ENCODE data around the gene NUDT16. TPM values are rescaled to one million over a fixed set of nuclear protein-coding genes. Genes with fewer than 3 reads are reported as not detected.

Gene NUDT16
- total RNA-seq, 1 donor from 2014 or later: 16.4 TPM

GRCh38 chr3:131353986-131354385 lies 27.6 kb upstream of the NUDT16 start:
- Histone ChIP-seq H3K79me2 (ENCODE audit: insufficient read depth, low read length) (no peaks in the 10 kb centered on the region), H3K36me3 (ENCODE audit: insufficient read depth, low read length) (no peaks in the 10 kb centered on the region), H3K9me3 (ENCODE audit: insufficient read depth, low read depth, low read length) (no peaks in the 10 kb centered on the region), H3K4me1 (ENCODE audit: insufficient read depth, low read length) (peaks cover 12% of the 10 kb centered on the region), H3K27ac (ENCODE audit: low read depth, low read length) (no peak overlapping the region), H3K4me2 (ENCODE audit: low read length) (no peak overlapping the region), H3K9ac (ENCODE audit: low read length) (no peak overlapping the region), H3K27me3 (ENCODE audit: insufficient read depth, low read length) (no peaks in the 10 kb centered on the region), H2AFZ (ENCODE audit: low read depth, low read length) (no peak overlapping the region), H4K20me1 (ENCODE audit: insufficient read depth, low read length) (no peaks in the 10 kb centered on the region), H3K4me3 (ENCODE audit: insufficient read depth, low read depth, low read length) (no peak overlapping the region)
- Mint-ChIP-seq H3K27me3 (ENCODE audit: low read depth, unreplicated experiment) (no peaks in the 10 kb centered on the region), H3K36me3 (ENCODE audit: low read depth, unreplicated experiment) (no peaks in the 10 kb centered on the region), H3K4me3 (ENCODE audit: unreplicated experiment) (no peak overlapping the region), H3K27ac (ENCODE audit: unreplicated experiment) (no peak overlapping the region), H3K9me3 (ENCODE audit: unreplicated experiment) (no peaks in the 10 kb centered on the region), H3K4me1 (ENCODE audit: low read depth, unreplicated experiment) (peaks cover 24% of the 10 kb centered on the region)
- TF ChIP-seq CTCF (IDR thresholded peaks at IDR 0.05; ENCODE audit: insufficient read depth, low read depth, low read length) (no peak), EZH2 (IDR thresholded peaks at IDR 0.05; ENCODE audit: insufficient read depth, low read length) (no peak)
- no peak for FAIRE-seq
- no peak for DNase-seq (ENCODE audit: low read depth)

GRCh38 chr3:131356006-131356595 lies 25.5 kb upstream of the NUDT16 start:
- H3K36me3 Mint-ChIP-seq (ENCODE audit: low read depth, unreplicated experiment): no peaks in the 10 kb centered on the region
- no peaks in the 10 kb centered on the region for H3K4me1 ChIP-seq (ENCODE audit: insufficient read depth, low read length)
- DNase-seq (ENCODE audit: low read depth) (no peak), FAIRE-seq (no peak)
- H4K20me1 ChIP-seq (ENCODE audit: insufficient read depth, low read length): no peaks in the 10 kb centered on the region
- no peaks in the 10 kb centered on the region for H3K9me3 ChIP-seq (ENCODE audit: insufficient read depth, low read depth, low read length)
- no peaks in the 10 kb centered on the region for H3K79me2 ChIP-seq (ENCODE audit: insufficient read depth, low read length)
- H3K36me3 ChIP-seq (ENCODE audit: insufficient read depth, low read length): no peaks in the 10 kb centered on the region
- H3K27ac Mint-ChIP-seq (ENCODE audit: unreplicated experiment): no peak overlapping the region
- no peak overlapping the region for H2AFZ ChIP-seq (ENCODE audit: low read depth, low read length)
- no peak overlapping the region for H3K27ac ChIP-seq (ENCODE audit: low read depth, low read length)
- H3K27me3 ChIP-seq (ENCODE audit: insufficient read depth, low read length): no peaks in the 10 kb centered on the region
- no peak for TF ChIP-seq EZH2 (IDR thresholded peaks at IDR 0.05; ENCODE audit: insufficient read depth, low read length)
- no peak for TF ChIP-seq CTCF (IDR thresholded peaks at IDR 0.05; ENCODE audit: insufficient read depth, low read depth, low read length)
- peaks cover 11% of the 10 kb centered on the region for H3K4me1 Mint-ChIP-seq (ENCODE audit: low read depth, unreplicated experiment)
- no peaks in the 10 kb centered on the region for H3K9me3 Mint-ChIP-seq (ENCODE audit: unreplicated experiment)
- H3K27me3 Mint-ChIP-seq (ENCODE audit: low read depth, unreplicated experiment): no peaks in the 10 kb centered on the region
- no peak overlapping the region for H3K4me2 ChIP-seq (ENCODE audit: low read length)
- no peak overlapping the region for H3K4me3 Mint-ChIP-seq (ENCODE audit: unreplicated experiment)
- no peak overlapping the region for H3K9ac ChIP-seq (ENCODE audit: low read length)
- H3K4me3 ChIP-seq (ENCODE audit: insufficient read depth, low read depth, low read length): no peak overlapping the region

GRCh38 chr3:131357275-131357674 lies 24.3 kb upstream of the NUDT16 start:
- H3K4me1 Mint-ChIP-seq (ENCODE audit: low read depth, unreplicated experiment): peaks cover 12% of the 10 kb centered on the region
- H3K4me3 Mint-ChIP-seq (ENCODE audit: unreplicated experiment): no peak overlapping the region

More at GRCh38 chr3:131357275-131357674, 24.3 kb upstream of the NUDT16 start:
- Mint-ChIP-seq H3K9me3 (ENCODE audit: unreplicated experiment) (no peaks in the 10 kb centered on the region), H3K27me3 (ENCODE audit: low read depth, unreplicated experiment) (peaks cover under 1% of the 10 kb centered on the region), H3K27ac (ENCODE audit: unreplicated experiment) (no peak overlapping the region), H3K36me3 (ENCODE audit: low read depth, unreplicated experiment) (no peaks in the 10 kb centered on the region)
- H3K4me1 ChIP-seq (ENCODE audit: insufficient read depth, low read length): peaks cover 7% of the 10 kb centered on the region
- no peak overlapping the region for H3K4me3 ChIP-seq (ENCODE audit: insufficient read depth, low read depth, low read length)
- H2AFZ ChIP-seq (ENCODE audit: low read depth, low read length): no peak overlapping the region
- H3K36me3 ChIP-seq (ENCODE audit: insufficient read depth, low read length): no peaks in the 10 kb centered on the region
- no peak overlapping the region for H3K9ac ChIP-seq (ENCODE audit: low read length)
- H3K4me2 ChIP-seq (ENCODE audit: low read length): no peak overlapping the region
- H3K27ac ChIP-seq (ENCODE audit: low read depth, low read length): no peak overlapping the region
- TF ChIP-seq EZH2 (IDR thresholded peaks at IDR 0.05; ENCODE audit: insufficient read depth, low read length) (no peak), CTCF (IDR thresholded peaks at IDR 0.05; ENCODE audit: insufficient read depth, low read depth, low read length) (no peak)
- no peaks in the 10 kb centered on the region for H3K27me3 ChIP-seq (ENCODE audit: insufficient read depth, low read length)
- DNase-seq (ENCODE audit: low read depth): no peak
- FAIRE-seq: no peak
- no peaks in the 10 kb centered on the region for H3K79me2 ChIP-seq (ENCODE audit: insufficient read depth, low read length)
- H4K20me1 ChIP-seq (ENCODE audit: insufficient read depth, low read length): no peaks in the 10 kb centered on the region
- H3K9me3 ChIP-seq (ENCODE audit: insufficient read depth, low read depth, low read length): no peaks in the 10 kb centered on the region

Measured in astrocyte (in vitro differentiated cells and primary cell).